Breast epithelium (tissue), 3 donors: ENCODE data around the gene GRIP1.

Experiments used
- CTCF ChIP-seq, 3 donors: fragments of 450-650 bp; IDR thresholded peaks; one replicate each; pipeline ENCODE4 v1.5.1; 2016 to 2017; ENCODE audit warnings: antibody characterized with exemption in 3 of 3, mild to moderate bottlenecking in 3 of 3, moderate library complexity in 3 of 3
- POLR2A ChIP-seq: fragments of 450-650 bp; IDR thresholded peaks from one replicate; pipeline ENCODE4 v1.6.1; 2016; ENCODE audit warnings: antibody characterized with exemption, mild to moderate bottlenecking, moderate library complexity
- POLR2AphosphoS5 ChIP-seq, 3 donors: sonication (generic); formaldehyde crosslinking; IDR thresholded peaks; one replicate each; pipeline ENCODE4 v1.6.1; 2017; ENCODE audit warnings: antibody characterized with exemption in 3 of 3

DNA sequence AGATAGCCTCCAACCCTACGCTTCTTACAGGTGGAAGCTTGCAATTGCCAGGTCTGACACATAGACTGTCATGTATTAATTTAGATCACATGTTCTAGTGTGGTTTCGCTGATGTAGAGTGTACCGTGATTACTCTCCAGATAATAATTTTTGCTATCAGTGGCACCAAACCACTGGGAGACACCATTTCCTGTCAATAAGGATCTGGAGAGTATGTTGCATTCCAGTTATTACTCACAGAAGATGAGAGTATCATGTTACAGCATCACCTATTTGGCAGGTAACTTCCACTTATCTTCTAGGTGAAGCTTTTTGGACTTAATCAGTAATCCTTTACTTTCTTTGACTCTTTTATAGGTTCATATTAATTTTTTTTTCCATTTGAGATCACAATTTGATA, 229.3 kb downstream of the GRIP1 start:
- TF ChIP-seq CTCF (IDR thresholded peaks at IDR 0.05) (no peak), POLR2A (no peak), POLR2AphosphoS5 (IDR thresholded peaks at IDR 0.05) (no peak)
